ENCODE results near the gene TNFSF10.
"Not testable (repeated sequence)": the region's sequence is repeated elsewhere in the genome, so short reads cannot be mapped to it uniquely, and the experiment has no call there.

TNFSF10 gene

GRCh38 chr3:172543884-172544283, 20.7 kb upstream of the TNFSF10 start:
- no peak for ATAC-seq

- no peak for ATAC-seq
Measured at GRCh38 chr3:172543419-172543818, 20.2 kb upstream of the TNFSF10 start.

GRCh38 chr3:172542999-172543398, 19.8 kb upstream of the TNFSF10 start:
- ATAC-seq: no peak

GRCh38 chr3:172541945-172542488, 18.8 kb upstream of the TNFSF10 start:
- no peak for ATAC-seq

- ATAC-seq: no peak
Measured at GRCh38 chr3:172540049-172540448, 16.8 kb upstream of the TNFSF10 start.

- no peak for ATAC-seq
Measured at GRCh38 chr3:172539273-172539672, 16.0 kb upstream of the TNFSF10 start.

- ATAC-seq: no peak
Measured at GRCh38 chr3:172538368-172539151, 15.3 kb upstream of the TNFSF10 start.

GRCh38 chr3:172537507-172538158, 14.4 kb upstream of the TNFSF10 start:
- ATAC-seq: peak; percentile 21 to 51

- ATAC-seq: peak; percentile 38
Measured at GRCh38 chr3:172536993-172537419, 13.8 kb upstream of the TNFSF10 start.

GRCh38 chr3:172536505-172536904, 13.3 kb upstream of the TNFSF10 start:
- no peak for ATAC-seq

GRCh38 chr3:172530566-172530965, 7.3 kb upstream of the TNFSF10 start:
- peak; percentile 63 to 69 for ATAC-seq

GRCh38 chr3:172530101-172530561, 6.9 kb upstream of the TNFSF10 start:
- peak; percentile 73 to 74 for ATAC-seq

- ATAC-seq: no peak
Measured at GRCh38 chr3:172528677-172529076, 5.4 kb upstream of the TNFSF10 start.

- ATAC-seq: no peak
Measured at GRCh38 chr3:172527306-172527705, 4.1 kb upstream of the TNFSF10 start.

GRCh38 chr3:172525116-172525613, 1.9 kb upstream of the TNFSF10 start:
- no peak for ATAC-seq

- no peak for ATAC-seq
Measured at GRCh38 chr3:172524611-172525010, 1.4 kb upstream of the TNFSF10 start.

- not testable (repeated sequence) for ATAC-seq
Measured at GRCh38 chr3:172521837-172522726, 1.1 kb downstream of the TNFSF10 start.

- peak; percentile 76 to 77 for ATAC-seq
Measured at GRCh38 chr3:172520301-172520831, 2.9 kb downstream of the TNFSF10 start.

- ATAC-seq: no peak
Measured at GRCh38 chr3:172519740-172520139, 3.5 kb downstream of the TNFSF10 start.

GRCh38 chr3:172518929-172519640, 4.1 kb downstream of the TNFSF10 start:
- ATAC-seq: no peak

- ATAC-seq: peak; percentile 61 to 67
Measured at GRCh38 chr3:172517859-172518466, 5.3 kb downstream of the TNFSF10 start.
